GM21528 (cell line): ENCODE results near the gene SPART.

Experiments used
- ATAC-seq: cut with Tn5 transposase; IDR thresholded peaks from one replicate; pipeline ENCODE4 v1.9.1; 2021; ENCODE audit warnings: mild to moderate bottlenecking, moderate library complexity; ENCODE audit not compliant: unreplicated experiment, low FRiP score

SPART gene

DNA sequence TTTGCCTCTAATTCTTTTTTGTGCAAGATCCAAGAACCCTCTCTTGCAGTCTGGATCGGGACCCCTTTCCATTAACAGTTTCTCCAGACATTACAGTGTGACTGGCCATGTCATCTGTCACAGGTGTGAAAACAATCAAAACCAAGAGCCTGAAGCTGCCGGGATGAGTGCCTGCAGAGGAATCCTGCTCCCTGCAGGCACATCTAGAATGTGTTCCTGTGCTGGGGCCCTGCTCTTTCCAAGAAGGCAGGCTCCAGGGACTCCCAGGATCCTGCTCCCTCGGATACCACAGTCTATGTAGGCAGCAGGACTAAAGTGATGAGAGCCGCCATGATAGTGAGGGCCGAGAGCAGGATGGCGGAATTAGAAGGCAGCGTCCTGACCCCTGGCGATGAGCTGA lies 87.4 kb downstream of the SPART start:
- no peak for ATAC-seq
